Measurements from ENCODE around the gene MYH9. TPM values are rescaled to one million over a fixed set of nuclear protein-coding genes. Genes with fewer than 3 reads are reported as not detected.

MYH9 gene
- polyA plus RNA-seq, 1 donor: 133 TPM

GRCh38 chr22:36344106-36344827, 43.5 kb downstream of the MYH9 start:
- DNase-seq: no peak

GRCh38 chr22:36343720-36344105, 44.1 kb downstream of the MYH9 start:
- no peak for DNase-seq

- no peak for DNase-seq
Measured at GRCh38 chr22:36343070-36343719, 44.6 kb downstream of the MYH9 start.

GRCh38 chr22:36341640-36342041, 46.1 kb downstream of the MYH9 start:
- no peak for DNase-seq

- no peak for DNase-seq
Measured at GRCh38 chr22:36340621-36341020, 47.1 kb downstream of the MYH9 start.

GRCh38 chr22:36339171-36340065, 48.3 kb downstream of the MYH9 start:
- no peak for DNase-seq

GRCh38 chr22:36337365-36338130, 50.2 kb downstream of the MYH9 start:
- DNase-seq: no peak

- no peak for DNase-seq
Measured at GRCh38 chr22:36336246-36337182, 51.3 kb downstream of the MYH9 start.

- DNase-seq: no peak
Measured at GRCh38 chr22:36335621-36336020, 52.1 kb downstream of the MYH9 start.

GRCh38 chr22:36334821-36335603, 52.8 kb downstream of the MYH9 start:
- DNase-seq: no peak

- no peak for DNase-seq
Measured at GRCh38 chr22:36334081-36334820, 53.5 kb downstream of the MYH9 start.

GRCh38 chr22:36333644-36334043, 54.1 kb downstream of the MYH9 start:
- DNase-seq: no peak

- no peak for DNase-seq
Measured at GRCh38 chr22:36332623-36333332, 55.0 kb downstream of the MYH9 start.

- peak; percentile 77 for DNase-seq
Measured at GRCh38 chr22:36331912-36332622, 55.7 kb downstream of the MYH9 start.

- DNase-seq: no peak
Measured at GRCh38 chr22:36331306-36331911, 56.4 kb downstream of the MYH9 start.

- no peak for DNase-seq
Measured at GRCh38 chr22:36330655-36331305, 57.0 kb downstream of the MYH9 start.

GRCh38 chr22:36330127-36330526, 57.6 kb downstream of the MYH9 start:
- no peak for DNase-seq

Measured in hindlimb muscle (tissue), 1 donor.